ENCODE results near the gene AGR2. TPM values are rescaled to one million over a fixed set of nuclear protein-coding genes. Genes with fewer than 3 reads are reported as not detected.

AGR2 gene
- total RNA-seq, 1 donor from 2014 or later = not detected

GRCh38 chr7:16833373-16833772 lies 28.6 kb upstream of the AGR2 start:
- Histone ChIP-seq H2AFZ (ENCODE audit: low read depth, low read length) (no peak overlapping the region), H3K9ac (ENCODE audit: low read length) (no peak overlapping the region), H3K27ac (ENCODE audit: low read depth, low read length) (no peak overlapping the region), H4K20me1 (ENCODE audit: insufficient read depth, low read length) (no peaks in the 10 kb centered on the region), H3K36me3 (ENCODE audit: insufficient read depth, low read length) (no peaks in the 10 kb centered on the region), H3K4me3 (ENCODE audit: insufficient read depth, low read depth, low read length) (no peak overlapping the region), H3K27me3 (ENCODE audit: insufficient read depth, low read length) (no peaks in the 10 kb centered on the region), H3K79me2 (ENCODE audit: insufficient read depth, low read length) (no peaks in the 10 kb centered on the region), H3K9me3 (ENCODE audit: insufficient read depth, low read depth, low read length) (no peaks in the 10 kb centered on the region), H3K4me2 (ENCODE audit: low read length) (no peak overlapping the region), H3K4me1 (ENCODE audit: insufficient read depth, low read length) (no peaks in the 10 kb centered on the region)
- Mint-ChIP-seq H3K27me3 (ENCODE audit: low read depth, unreplicated experiment) (no peaks in the 10 kb centered on the region), H3K4me3 (ENCODE audit: unreplicated experiment) (no peak overlapping the region), H3K36me3 (ENCODE audit: low read depth, unreplicated experiment) (no peaks in the 10 kb centered on the region), H3K9me3 (ENCODE audit: unreplicated experiment) (no peaks in the 10 kb centered on the region), H3K4me1 (ENCODE audit: low read depth, unreplicated experiment) (peaks cover 9% of the 10 kb centered on the region), H3K27ac (ENCODE audit: unreplicated experiment) (no peak overlapping the region)
- FAIRE-seq (no peak), DNase-seq (ENCODE audit: low read depth) (no peak)
- no peak for TF ChIP-seq CTCF (IDR thresholded peaks at IDR 0.05; ENCODE audit: insufficient read depth, low read depth, low read length)
- TF ChIP-seq EZH2 (IDR thresholded peaks at IDR 0.05; ENCODE audit: insufficient read depth, low read length) = no peak

GRCh38 chr7:16826060-16826459 lies 21.3 kb upstream of the AGR2 start:
- no peak overlapping the region for H3K27ac Mint-ChIP-seq (ENCODE audit: unreplicated experiment)
- no peak overlapping the region for H3K4me3 Mint-ChIP-seq (ENCODE audit: unreplicated experiment)
- H3K4me1 ChIP-seq (ENCODE audit: insufficient read depth, low read length) = no peaks in the 10 kb centered on the region
- TF ChIP-seq CTCF (IDR thresholded peaks at IDR 0.05; ENCODE audit: insufficient read depth, low read depth, low read length) (no peak), EZH2 (IDR thresholded peaks at IDR 0.05; ENCODE audit: insufficient read depth, low read length) (no peak)
- no peak overlapping the region for H3K27ac ChIP-seq (ENCODE audit: low read depth, low read length)
- H3K27me3 Mint-ChIP-seq (ENCODE audit: low read depth, unreplicated experiment) = no peaks in the 10 kb centered on the region
- no peaks in the 10 kb centered on the region for H3K4me1 Mint-ChIP-seq (ENCODE audit: low read depth, unreplicated experiment)
- H3K9ac ChIP-seq (ENCODE audit: low read length) = no peak overlapping the region
- H3K79me2 ChIP-seq (ENCODE audit: insufficient read depth, low read length) = no peaks in the 10 kb centered on the region
- H3K4me3 ChIP-seq (ENCODE audit: insufficient read depth, low read depth, low read length) = no peak overlapping the region
- no peaks in the 10 kb centered on the region for H3K9me3 ChIP-seq (ENCODE audit: insufficient read depth, low read depth, low read length)
- no peaks in the 10 kb centered on the region for H3K27me3 ChIP-seq (ENCODE audit: insufficient read depth, low read length)
- no peaks in the 10 kb centered on the region for H3K36me3 ChIP-seq (ENCODE audit: insufficient read depth, low read length)
- H4K20me1 ChIP-seq (ENCODE audit: insufficient read depth, low read length) = no peaks in the 10 kb centered on the region
- H3K9me3 Mint-ChIP-seq (ENCODE audit: unreplicated experiment) = peaks cover 3% of the 10 kb centered on the region
- FAIRE-seq (no peak), DNase-seq (ENCODE audit: low read depth) (no peak)
- no peaks in the 10 kb centered on the region for H3K36me3 Mint-ChIP-seq (ENCODE audit: low read depth, unreplicated experiment)
- no peak overlapping the region for H3K4me2 ChIP-seq (ENCODE audit: low read length)
- H2AFZ ChIP-seq (ENCODE audit: low read depth, low read length) = no peak overlapping the region

- no peaks in the 10 kb centered on the region for H4K20me1 ChIP-seq (ENCODE audit: insufficient read depth, low read length)
- no peaks in the 10 kb centered on the region for H3K36me3 Mint-ChIP-seq (ENCODE audit: low read depth, unreplicated experiment)
- H3K27ac Mint-ChIP-seq (ENCODE audit: unreplicated experiment) = no peak overlapping the region
- no peaks in the 10 kb centered on the region for H3K27me3 ChIP-seq (ENCODE audit: insufficient read depth, low read length)
- H3K9me3 Mint-ChIP-seq (ENCODE audit: unreplicated experiment) = no peaks in the 10 kb centered on the region
- H3K9ac ChIP-seq (ENCODE audit: low read length) = no peak overlapping the region
- no peaks in the 10 kb centered on the region for H3K36me3 ChIP-seq (ENCODE audit: insufficient read depth, low read length)
- DNase-seq (ENCODE audit: low read depth) (no peak), FAIRE-seq (no peak)
- H3K4me1 ChIP-seq (ENCODE audit: insufficient read depth, low read length) = no peaks in the 10 kb centered on the region
- H3K4me3 Mint-ChIP-seq (ENCODE audit: unreplicated experiment) = no peak overlapping the region
- no peaks in the 10 kb centered on the region for H3K27me3 Mint-ChIP-seq (ENCODE audit: low read depth, unreplicated experiment)
- no peak overlapping the region for H3K27ac ChIP-seq (ENCODE audit: low read depth, low read length)
- H3K9me3 ChIP-seq (ENCODE audit: insufficient read depth, low read depth, low read length) = no peaks in the 10 kb centered on the region
- no peak overlapping the region for H3K4me3 ChIP-seq (ENCODE audit: insufficient read depth, low read depth, low read length)
- no peak overlapping the region for H3K4me2 ChIP-seq (ENCODE audit: low read length)
- TF ChIP-seq EZH2 (IDR thresholded peaks at IDR 0.05; ENCODE audit: insufficient read depth, low read length) (no peak), CTCF (IDR thresholded peaks at IDR 0.05; ENCODE audit: insufficient read depth, low read depth, low read length) (no peak)
- H3K79me2 ChIP-seq (ENCODE audit: insufficient read depth, low read length) = no peaks in the 10 kb centered on the region
- H2AFZ ChIP-seq (ENCODE audit: low read depth, low read length) = no peak overlapping the region
- H3K4me1 Mint-ChIP-seq (ENCODE audit: low read depth, unreplicated experiment) = peaks cover 9% of the 10 kb centered on the region
These were observed 17.2 kb upstream of the AGR2 start for GRCh38 chr7:16822029-16822428.
